Superior temporal gyrus (tissue), 1 donor: ENCODE measurements around the gene EFNA1.
"Not testable (repeated sequence)": the region's sequence is repeated elsewhere in the genome, so short reads cannot be mapped to it uniquely, and the experiment has no call there.

ENCODE experiments used
- DNase-seq: peaks from one replicate; pipeline ENCODE4 v3.0.0-alpha.2; 2016; ENCODE audit errors: extremely low spot score

EFNA1 gene

GRCh38 chr1:155092131-155092530 lies 35.5 kb upstream of the EFNA1 start:
- no peak for DNase-seq

GRCh38 chr1:155092641-155093040 lies 35.0 kb upstream of the EFNA1 start:
- no peak for DNase-seq

GRCh38 chr1:155093911-155094621 lies 33.6 kb upstream of the EFNA1 start:
- peak; percentile 80 for DNase-seq

GRCh38 chr1:155094622-155094948 lies 33.1 kb upstream of the EFNA1 start:
- DNase-seq, result no peak

- no peak for DNase-seq
Observed at GRCh38 chr1:155099331-155099730, 28.3 kb upstream of the EFNA1 start.

- no peak for DNase-seq
Observed at GRCh38 chr1:155103325-155103724, 24.4 kb upstream of the EFNA1 start.

GRCh38 chr1:155104605-155105534 lies 22.8 kb upstream of the EFNA1 start:
- no peak for DNase-seq

GRCh38 chr1:155105604-155106011 lies 22.1 kb upstream of the EFNA1 start:
- no peak for DNase-seq

- no peak for DNase-seq
Observed at GRCh38 chr1:155106862-155107261, 20.8 kb upstream of the EFNA1 start.

GRCh38 chr1:155107309-155108264 lies 20.1 kb upstream of the EFNA1 start:
- no peak for DNase-seq

GRCh38 chr1:155108296-155108695 lies 19.4 kb upstream of the EFNA1 start:
- no peak for DNase-seq

- no peak for DNase-seq
Observed at GRCh38 chr1:155110381-155110780, 17.3 kb upstream of the EFNA1 start.

- DNase-seq, result no peak
Observed at GRCh38 chr1:155110826-155111225, 16.9 kb upstream of the EFNA1 start.

- DNase-seq, result no peak
Observed at GRCh38 chr1:155113450-155113980, 14.2 kb upstream of the EFNA1 start.

GRCh38 chr1:155116113-155116764 lies 11.4 kb upstream of the EFNA1 start:
- no peak for DNase-seq

GRCh38 chr1:155117610-155118009 lies 10.1 kb upstream of the EFNA1 start:
- no peak for DNase-seq

- not testable (repeated sequence) for DNase-seq
Observed at GRCh38 chr1:155118090-155118489, 9.6 kb upstream of the EFNA1 start.

- no peak for DNase-seq
Observed at GRCh38 chr1:155120253-155120652, 7.4 kb upstream of the EFNA1 start.

GRCh38 chr1:155121249-155121648 lies 6.4 kb upstream of the EFNA1 start:
- no peak for DNase-seq

- no peak for DNase-seq
Observed at GRCh38 chr1:155122308-155122707, 5.4 kb upstream of the EFNA1 start.

- DNase-seq, result peak; percentile 9
Observed at GRCh38 chr1:155123801-155124200, 3.9 kb upstream of the EFNA1 start.
